GM12875 (cell line): Measurements from ENCODE around the gene LDLRAD2.

ENCODE experiments used
- H3K4me3 ChIP-seq: one replicate; pipeline ENCODE4 v1.5.1; 2011; ENCODE audit warnings: low read depth, low read length, control low read depth
- TF ChIP-seq, protein P1 (sequence below): IDR thresholded peaks from 2 replicates; pipeline ENCODE4 v1.5.1; 2011; ENCODE audit warnings: low read depth, mild to moderate bottlenecking, control low read depth, inconsistent platforms, low read length, moderate library complexity, borderline replicate concordance; ENCODE audit not compliant: insufficient read depth

The LDLRAD2 gene

DNA sequence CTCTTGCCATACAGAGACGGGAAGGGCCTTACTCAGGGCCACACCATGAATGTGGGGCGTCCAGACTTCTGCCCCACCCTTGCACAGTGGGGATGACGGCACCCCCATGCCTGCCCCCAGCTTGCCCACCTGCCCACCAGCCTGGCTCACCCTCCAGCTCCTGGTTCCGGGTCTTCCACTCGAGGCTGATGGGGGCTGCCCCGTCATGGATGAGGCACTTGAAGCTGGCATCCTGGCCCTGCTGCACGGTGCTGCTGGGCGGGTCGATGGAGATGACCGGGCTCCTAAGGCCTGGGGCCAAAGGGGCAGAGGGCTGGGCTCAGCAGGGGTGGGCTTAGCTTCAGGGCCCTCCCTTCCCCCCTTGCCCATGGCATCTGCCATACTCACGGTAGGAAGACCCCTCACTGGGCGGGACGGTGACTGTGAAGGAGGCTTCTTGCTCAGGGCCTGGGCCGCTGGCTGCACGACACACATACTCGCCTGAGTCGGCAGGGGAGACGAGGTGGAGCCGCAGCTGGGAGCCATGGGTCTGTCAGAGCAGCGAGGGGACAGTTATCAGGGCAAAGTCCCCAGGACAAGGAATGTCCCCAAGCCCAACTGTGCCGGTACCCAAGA, 29.9 kb downstream of the LDLRAD2 start:
- TF ChIP-seq, protein P1, sequence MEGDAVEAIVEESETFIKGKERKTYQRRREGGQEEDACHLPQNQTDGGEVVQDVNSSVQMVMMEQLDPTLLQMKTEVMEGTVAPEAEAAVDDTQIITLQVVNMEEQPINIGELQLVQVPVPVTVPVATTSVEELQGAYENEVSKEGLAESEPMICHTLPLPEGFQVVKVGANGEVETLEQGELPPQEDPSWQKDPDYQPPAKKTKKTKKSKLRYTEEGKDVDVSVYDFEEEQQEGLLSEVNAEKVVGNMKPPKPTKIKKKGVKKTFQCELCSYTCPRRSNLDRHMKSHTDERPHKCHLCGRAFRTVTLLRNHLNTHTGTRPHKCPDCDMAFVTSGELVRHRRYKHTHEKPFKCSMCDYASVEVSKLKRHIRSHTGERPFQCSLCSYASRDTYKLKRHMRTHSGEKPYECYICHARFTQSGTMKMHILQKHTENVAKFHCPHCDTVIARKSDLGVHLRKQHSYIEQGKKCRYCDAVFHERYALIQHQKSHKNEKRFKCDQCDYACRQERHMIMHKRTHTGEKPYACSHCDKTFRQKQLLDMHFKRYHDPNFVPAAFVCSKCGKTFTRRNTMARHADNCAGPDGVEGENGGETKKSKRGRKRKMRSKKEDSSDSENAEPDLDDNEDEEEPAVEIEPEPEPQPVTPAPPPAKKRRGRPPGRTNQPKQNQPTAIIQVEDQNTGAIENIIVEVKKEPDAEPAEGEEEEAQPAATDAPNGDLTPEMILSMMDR, result no peak
- H3K4me3 ChIP-seq, result no peak overlapping the region

DNA sequence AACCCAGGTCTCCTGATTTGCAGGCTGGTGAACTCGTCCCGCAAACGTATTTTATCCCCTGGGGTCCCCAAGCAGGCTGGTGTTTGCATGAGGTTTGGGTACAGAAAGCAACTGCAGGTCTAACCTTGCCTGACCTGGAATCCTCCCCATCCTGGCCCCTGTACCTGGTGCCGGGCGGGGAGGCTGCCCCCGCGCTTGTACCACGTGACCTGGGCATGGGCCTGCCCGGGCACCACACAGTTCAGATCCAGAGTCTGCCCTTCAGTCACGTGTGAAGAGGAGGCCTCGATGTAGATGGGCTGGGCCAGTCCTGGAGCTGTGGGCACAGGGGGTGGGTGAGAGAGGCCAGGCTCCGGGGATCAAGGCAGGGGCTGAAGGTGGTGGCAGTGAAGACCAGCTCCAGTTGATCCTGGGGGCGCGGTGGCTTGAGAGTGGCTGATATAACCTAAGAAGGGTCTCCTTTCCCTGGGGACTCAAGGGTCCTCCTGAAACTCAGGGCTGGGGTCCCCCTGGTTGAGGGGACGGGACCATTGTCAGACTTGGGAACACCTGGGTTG, 30.6 kb downstream of the LDLRAD2 start:
- H3K4me3 ChIP-seq, result no peak overlapping the region
- TF ChIP-seq, protein P1, result no peak

DNA sequence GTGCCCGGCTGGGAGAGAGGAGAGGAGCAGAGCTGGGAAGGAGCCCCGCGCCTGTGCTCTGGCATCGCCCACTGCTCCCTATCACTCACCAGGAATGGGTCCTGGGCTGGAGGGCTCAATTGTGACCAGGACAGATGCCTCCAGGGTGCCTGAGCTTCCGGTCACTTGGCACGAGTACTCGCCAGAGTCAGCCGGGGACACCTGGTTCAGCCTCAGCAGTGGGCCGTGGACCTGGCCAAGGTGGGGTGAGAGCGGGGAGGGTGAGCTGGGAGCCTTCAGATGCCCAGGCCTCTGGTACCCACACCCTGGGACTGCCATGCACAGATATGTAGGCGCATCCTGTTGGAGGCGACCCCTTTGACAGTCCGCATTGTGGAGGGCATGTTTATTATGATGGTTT, 31.1 kb downstream of the LDLRAD2 start:
- no peak overlapping the region for H3K4me3 ChIP-seq
- TF ChIP-seq, protein P1, result no peak

DNA sequence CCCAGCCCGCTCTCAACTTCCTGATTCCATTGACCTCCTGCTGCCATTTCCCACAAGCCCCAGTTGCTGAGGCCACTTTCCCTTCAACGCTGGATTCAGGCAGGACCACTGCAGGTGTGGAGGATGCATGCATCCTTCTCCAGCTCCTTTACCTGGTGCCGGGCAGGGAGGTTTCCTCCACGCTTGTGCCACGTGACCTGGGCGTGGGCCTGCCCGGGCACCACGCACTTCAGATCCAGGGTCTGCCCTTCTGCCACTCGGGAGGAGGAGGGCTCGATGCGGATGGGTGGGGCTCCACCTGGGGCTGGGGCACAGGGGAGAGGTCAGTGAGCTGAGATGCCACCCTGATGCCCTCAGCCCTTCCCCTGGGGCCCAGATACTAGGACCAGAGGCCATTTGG, 31.9 kb downstream of the LDLRAD2 start:
- H3K4me3 ChIP-seq, result no peak overlapping the region
- TF ChIP-seq, protein P1, result no peak

DNA sequence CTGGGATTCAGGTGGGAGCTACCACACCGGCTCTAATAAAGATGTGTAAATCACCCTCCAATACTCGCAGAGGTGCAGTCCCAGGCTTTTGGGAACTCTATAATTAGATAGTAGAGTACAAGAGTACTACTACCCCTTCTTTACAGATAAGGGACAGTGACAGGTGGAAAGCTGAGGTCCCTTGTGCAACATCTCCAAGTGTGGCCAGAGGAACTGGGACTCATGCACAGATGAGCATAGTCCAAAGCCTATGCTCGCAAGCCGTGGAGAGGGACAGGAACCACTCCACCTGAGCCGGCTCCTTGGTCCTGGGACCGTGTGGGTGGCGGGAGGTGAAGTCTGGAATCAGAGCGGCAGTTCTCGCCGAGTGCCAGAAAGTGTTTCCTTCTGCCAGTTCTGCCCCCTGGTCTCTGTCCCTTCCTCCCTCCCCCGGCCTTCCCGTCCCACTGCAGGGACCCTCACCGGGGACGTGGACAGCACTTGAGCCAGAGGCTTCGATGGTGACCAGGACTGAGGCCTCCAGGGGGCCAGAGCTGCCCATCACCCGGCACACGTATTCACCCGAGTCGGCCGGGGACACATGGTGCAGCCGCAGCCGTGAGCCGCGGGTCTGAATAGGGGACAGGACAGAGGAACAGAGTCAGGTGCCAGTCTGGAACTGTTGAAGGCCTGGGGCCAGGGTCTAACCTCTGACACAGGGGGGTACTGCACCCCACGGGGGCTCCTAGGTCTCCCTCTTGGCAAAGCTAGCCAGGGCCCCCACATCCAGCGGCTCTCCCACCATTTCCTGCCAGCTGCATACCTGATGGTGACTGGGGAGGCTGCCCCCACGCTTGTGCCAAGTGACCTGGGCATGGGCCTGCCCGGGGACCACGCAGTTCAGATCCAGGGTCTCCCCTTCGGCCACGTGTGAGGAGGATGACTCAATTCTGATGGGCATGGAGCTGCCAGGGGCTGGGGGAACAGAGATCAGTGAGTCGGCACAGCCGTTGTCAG, 33.9 kb downstream of the LDLRAD2 start:
- TF ChIP-seq, protein P1, result no peak
- H3K4me3 ChIP-seq, result no peak overlapping the region

DNA sequence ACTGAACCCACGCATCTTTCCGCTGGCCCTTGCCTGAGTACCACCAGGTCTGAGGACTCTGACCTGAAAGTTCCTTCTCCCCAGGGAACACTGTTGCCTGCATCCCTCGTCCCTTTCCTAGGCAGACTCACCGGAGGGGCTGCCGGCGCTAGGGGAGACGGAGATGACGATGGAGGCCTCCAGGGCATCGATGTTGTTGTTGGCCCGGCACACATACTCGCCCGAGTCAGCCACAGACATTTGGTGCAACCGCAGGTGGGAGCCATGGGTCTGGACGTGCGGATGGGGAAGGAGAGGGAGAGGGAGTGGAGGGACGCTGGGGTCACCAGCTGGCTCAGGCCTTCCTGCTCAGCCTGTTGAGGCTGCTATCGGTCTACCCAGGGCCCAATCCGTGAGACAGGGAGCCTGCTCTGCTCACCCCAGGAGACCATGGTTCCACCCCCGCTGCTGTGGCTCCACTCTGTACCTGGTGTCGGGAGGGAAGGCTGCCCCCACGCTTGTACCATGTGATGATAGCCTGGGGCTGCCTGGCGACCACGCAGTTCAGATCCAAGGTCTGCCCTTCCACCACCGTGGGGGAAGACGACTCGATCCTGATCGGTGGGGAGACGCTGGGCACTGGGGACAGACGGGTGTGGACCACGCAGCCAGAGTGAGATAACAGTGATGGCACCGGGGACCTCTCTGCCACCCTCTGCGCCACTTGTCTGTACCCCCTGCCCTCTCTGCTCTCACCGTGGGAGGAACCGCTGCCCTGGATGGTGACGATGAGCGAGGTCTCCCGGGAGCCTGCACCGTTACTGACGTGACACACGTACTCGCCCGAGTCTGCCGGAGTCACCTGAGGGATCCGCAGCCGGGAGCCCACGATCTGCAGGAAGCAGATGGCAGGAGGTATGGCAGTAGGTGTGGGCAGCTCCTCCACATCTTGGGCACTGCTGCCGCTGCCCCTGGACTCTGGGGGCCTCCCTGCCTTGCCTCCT, 35.4 kb downstream of the LDLRAD2 start:
- TF ChIP-seq, protein P1, result no peak
- H3K4me3 ChIP-seq, result no peak overlapping the region
